ENCODE results near the gene NPW.

Gene NPW

DNA sequence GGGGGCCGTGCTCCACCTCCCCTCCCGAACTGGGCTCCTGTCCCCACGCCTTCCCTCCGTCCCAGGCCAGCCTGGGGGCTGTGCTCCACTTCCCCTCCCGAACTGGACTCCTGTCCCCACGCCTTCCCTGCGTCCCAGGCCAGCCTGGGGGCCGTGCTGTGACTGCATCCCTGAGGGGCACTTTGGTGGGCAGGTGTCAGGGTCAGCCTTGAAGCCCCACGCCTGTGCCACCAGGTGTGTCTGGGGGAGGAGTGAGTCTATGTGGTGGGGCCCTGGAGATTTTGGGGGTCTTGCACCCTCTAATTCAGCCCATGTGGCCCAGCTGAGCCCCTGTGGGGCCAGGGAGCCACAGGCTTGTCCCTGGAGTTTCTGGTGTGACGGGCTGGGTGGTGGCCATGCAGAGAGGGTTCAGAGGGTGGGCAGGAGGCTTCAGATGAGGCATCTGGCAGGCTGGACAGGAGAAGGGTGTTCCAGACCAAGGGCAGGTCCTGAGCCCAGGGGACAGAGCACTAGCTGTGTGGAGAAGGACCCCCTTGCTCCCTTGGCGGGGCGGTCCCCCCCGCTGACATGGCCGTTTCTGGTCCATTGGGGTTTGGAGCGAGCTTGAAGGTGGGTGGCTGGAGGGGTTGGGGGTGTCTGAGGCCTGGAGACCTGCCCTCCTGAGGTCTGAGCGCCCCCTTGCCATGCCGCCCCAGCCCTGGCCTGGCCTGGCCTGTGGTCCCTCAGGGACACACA, 15.3 kb downstream of the NPW start:
- Histone ChIP-seq H3K4me1 (peaks cover 100% of the 10 kb centered on the region), H3K27ac (peak overlapping the region; percentile 78), H4K20me1 (no peaks in the 10 kb centered on the region), H3K27me3 (no peaks in the 10 kb centered on the region), H3K9me3 (no peaks in the 10 kb centered on the region), H3K36me3 (peaks cover 17% of the 10 kb centered on the region), H3K4me3 (peak overlapping the region; percentile 14; the same call in 1 of the 2 replicates), H3K4me2 (peak overlapping the region; percentile 94), H3K9ac (peak overlapping the region; percentile 66)
- no peak for TF ChIP-seq Cebpa-rat (IDR thresholded peaks at IDR 0.05)

- H3K27ac ChIP-seq, result peak overlapping the region; percentile 78
- peaks cover 13% of the 10 kb centered on the region for H3K36me3 ChIP-seq
- H4K20me1 ChIP-seq, result no peaks in the 10 kb centered on the region
- peak overlapping the region; percentile 24; the same call in 1 of the 2 replicates for H3K4me3 ChIP-seq
- no peak for TF ChIP-seq Cebpa-rat (IDR thresholded peaks at IDR 0.05)
- H3K4me2 ChIP-seq, result peak overlapping the region; percentile 94
- H3K27me3 ChIP-seq, result no peaks in the 10 kb centered on the region
- H3K4me1 ChIP-seq, result peaks cover 100% of the 10 kb centered on the region
- no peaks in the 10 kb centered on the region for H3K9me3 ChIP-seq
- peak overlapping the region; percentile 66 for H3K9ac ChIP-seq
Observed at GRCh38 chr16:2035431-2036199, 16.0 kb downstream of the NPW start.

- Histone ChIP-seq H3K9me3 (no peaks in the 10 kb centered on the region), H3K4me1 (peaks cover 100% of the 10 kb centered on the region), H3K27me3 (no peaks in the 10 kb centered on the region), H3K9ac (peak overlapping the region; percentile 66), H3K4me3 (peak overlapping the region; percentile 24; the same call in 1 of the 2 replicates), H3K27ac (peak overlapping the region; percentile 78), H3K36me3 (peaks cover 13% of the 10 kb centered on the region), H4K20me1 (no peaks in the 10 kb centered on the region), H3K4me2 (peak overlapping the region; percentile 94)
- TF ChIP-seq Cebpa-rat (IDR thresholded peaks at IDR 0.05), result no peak
Observed at GRCh38 chr16:2036200-2036966, 16.8 kb downstream of the NPW start.

GRCh38 chr16:2037115-2037514, 17.5 kb downstream of the NPW start:
- H3K27me3 ChIP-seq, result no peaks in the 10 kb centered on the region
- no peak for TF ChIP-seq Cebpa-rat (IDR thresholded peaks at IDR 0.05)
- H3K4me1 ChIP-seq, result peaks cover 100% of the 10 kb centered on the region
- H4K20me1 ChIP-seq, result no peaks in the 10 kb centered on the region
- H3K27ac ChIP-seq, result peak overlapping the region; percentile 78
- no peaks in the 10 kb centered on the region for H3K9me3 ChIP-seq
- H3K36me3 ChIP-seq, result peaks cover 13% of the 10 kb centered on the region
- H3K9ac ChIP-seq, result peak overlapping the region; percentile 50; the same call in 1 of the 2 replicates
- H3K4me3 ChIP-seq, result no peak overlapping the region
- H3K4me2 ChIP-seq, result peak overlapping the region; percentile 94

GRCh38 chr16:2037647-2038381, 18.2 kb downstream of the NPW start:
- peak overlapping the region; percentile 50 for H3K9ac ChIP-seq
- H3K4me3 ChIP-seq, result no peak overlapping the region
- peaks cover 98% of the 10 kb centered on the region for H3K4me1 ChIP-seq
- H4K20me1 ChIP-seq, result no peaks in the 10 kb centered on the region
- TF ChIP-seq Cebpa-rat (IDR thresholded peaks at IDR 0.05), result no peak
- H3K9me3 ChIP-seq, result no peaks in the 10 kb centered on the region
- peaks cover 13% of the 10 kb centered on the region for H3K36me3 ChIP-seq
- peak overlapping the region; percentile 94 for H3K4me2 ChIP-seq
- no peaks in the 10 kb centered on the region for H3K27me3 ChIP-seq
- H3K27ac ChIP-seq, result peak overlapping the region; percentile 78

- Histone ChIP-seq H3K9me3 (no peaks in the 10 kb centered on the region), H3K36me3 (peaks cover 13% of the 10 kb centered on the region), H3K4me3 (no peak overlapping the region; the same call in 1 of the 2 replicates), H3K27ac (peak overlapping the region; percentile 82), H3K4me1 (peaks cover 98% of the 10 kb centered on the region), H3K9ac (peak overlapping the region; percentile 69), H3K4me2 (peak overlapping the region; percentile 94), H4K20me1 (no peaks in the 10 kb centered on the region), H3K27me3 (no peaks in the 10 kb centered on the region)
- no peak for TF ChIP-seq Cebpa-rat (IDR thresholded peaks at IDR 0.05)
Observed at GRCh38 chr16:2038382-2039231, 19.0 kb downstream of the NPW start.

GRCh38 chr16:2039274-2040031, 19.9 kb downstream of the NPW start:
- Histone ChIP-seq H3K36me3 (peaks cover 13% of the 10 kb centered on the region), H3K4me1 (peaks cover 98% of the 10 kb centered on the region), H3K4me3 (peak overlapping the region; percentile 29; the same call in 1 of the 2 replicates), H3K4me2 (peak overlapping the region; percentile 94), H3K27me3 (no peaks in the 10 kb centered on the region), H3K27ac (peak overlapping the region; percentile 82), H3K9me3 (no peaks in the 10 kb centered on the region), H4K20me1 (no peaks in the 10 kb centered on the region), H3K9ac (peak overlapping the region; percentile 69)
- TF ChIP-seq Cebpa-rat (IDR thresholded peaks at IDR 0.05), result no peak
